HCT116 (cell line): ENCODE data around the gene ADGRD1.

ENCODE experiments used
- JUND ChIP-seq: IDR thresholded peaks from 2 replicates; pipeline ENCODE4 v1.6.1; 2012
- TF ChIP-seq, protein P1 (sequence below), 3 experiments: fragments of 200-600 bp in 1 of 3; sonication (generic) in 1 of 3; IDR thresholded peaks in 2 of 3; conservative IDR thresholded peaks in 1 of 3; 2 replicates each; pipeline ENCODE4 v1.5.1; 2012 to 2017; ENCODE audit warnings: low read depth in 2 of 3, low read length in 2 of 3, antibody characterized with exemption in 1 of 3, borderline replicate concordance in 1 of 3, control low read depth in 1 of 3, mild to moderate bottlenecking in 1 of 3, mixed read lengths in 1 of 3, mixed run types in 1 of 3, moderate library complexity in 1 of 3; ENCODE audit not compliant: insufficient read depth in 1 of 3

DNA sequence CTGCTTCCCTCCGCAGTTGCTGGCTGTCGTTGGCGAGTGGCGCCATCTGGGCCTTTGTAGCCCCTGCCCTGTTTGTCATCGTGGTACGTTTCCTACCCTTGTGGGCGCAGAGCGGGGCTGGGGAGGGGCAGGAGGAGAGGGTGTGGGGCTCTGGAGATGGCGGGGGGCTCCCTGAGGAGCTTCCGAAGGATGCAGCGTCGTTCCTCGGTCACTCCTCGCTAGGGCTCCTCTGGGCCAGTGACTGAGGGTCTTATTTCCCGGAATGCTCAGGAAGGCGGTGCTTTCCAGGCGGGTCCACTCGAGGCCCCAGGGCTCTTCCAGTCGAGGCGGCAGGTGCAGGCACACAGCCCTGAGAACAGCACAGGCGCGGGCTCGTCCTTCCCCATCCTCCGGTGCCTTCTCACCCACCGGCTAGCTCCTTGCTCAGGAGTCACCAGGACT, 167.1 kb downstream of the ADGRD1 start:
- TF ChIP-seq, protein P1, sequence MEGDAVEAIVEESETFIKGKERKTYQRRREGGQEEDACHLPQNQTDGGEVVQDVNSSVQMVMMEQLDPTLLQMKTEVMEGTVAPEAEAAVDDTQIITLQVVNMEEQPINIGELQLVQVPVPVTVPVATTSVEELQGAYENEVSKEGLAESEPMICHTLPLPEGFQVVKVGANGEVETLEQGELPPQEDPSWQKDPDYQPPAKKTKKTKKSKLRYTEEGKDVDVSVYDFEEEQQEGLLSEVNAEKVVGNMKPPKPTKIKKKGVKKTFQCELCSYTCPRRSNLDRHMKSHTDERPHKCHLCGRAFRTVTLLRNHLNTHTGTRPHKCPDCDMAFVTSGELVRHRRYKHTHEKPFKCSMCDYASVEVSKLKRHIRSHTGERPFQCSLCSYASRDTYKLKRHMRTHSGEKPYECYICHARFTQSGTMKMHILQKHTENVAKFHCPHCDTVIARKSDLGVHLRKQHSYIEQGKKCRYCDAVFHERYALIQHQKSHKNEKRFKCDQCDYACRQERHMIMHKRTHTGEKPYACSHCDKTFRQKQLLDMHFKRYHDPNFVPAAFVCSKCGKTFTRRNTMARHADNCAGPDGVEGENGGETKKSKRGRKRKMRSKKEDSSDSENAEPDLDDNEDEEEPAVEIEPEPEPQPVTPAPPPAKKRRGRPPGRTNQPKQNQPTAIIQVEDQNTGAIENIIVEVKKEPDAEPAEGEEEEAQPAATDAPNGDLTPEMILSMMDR (IDR thresholded peaks at IDR 0.05 in 2 of 3, conservative IDR thresholded peaks at IDR 0.05 in 1 of 3; ENCODE audit: borderline replicate concordance in 1 of 3, insufficient read depth in 1 of 3, low read depth in 2 of 3, low read length in 2 of 3), result no peak
- no peak for TF ChIP-seq JUND
